Activated T-cell treated with anti-CD3 and anti-CD28 coated beads, Interleukin-2, amount 50 U/mL, for 48 hours (primary cell): Measurements from ENCODE around the gene NUSAP1.
"Not testable (repeated sequence)": the region's sequence is repeated elsewhere in the genome, so short reads cannot be mapped to it uniquely, and the experiment has no call there.

ENCODE experiments used
- DNase-seq, 2 experiments: peaks; one replicate each; pipeline ENCODE4 v3.0.0-alpha.2; 2020

The NUSAP1 gene

DNA sequence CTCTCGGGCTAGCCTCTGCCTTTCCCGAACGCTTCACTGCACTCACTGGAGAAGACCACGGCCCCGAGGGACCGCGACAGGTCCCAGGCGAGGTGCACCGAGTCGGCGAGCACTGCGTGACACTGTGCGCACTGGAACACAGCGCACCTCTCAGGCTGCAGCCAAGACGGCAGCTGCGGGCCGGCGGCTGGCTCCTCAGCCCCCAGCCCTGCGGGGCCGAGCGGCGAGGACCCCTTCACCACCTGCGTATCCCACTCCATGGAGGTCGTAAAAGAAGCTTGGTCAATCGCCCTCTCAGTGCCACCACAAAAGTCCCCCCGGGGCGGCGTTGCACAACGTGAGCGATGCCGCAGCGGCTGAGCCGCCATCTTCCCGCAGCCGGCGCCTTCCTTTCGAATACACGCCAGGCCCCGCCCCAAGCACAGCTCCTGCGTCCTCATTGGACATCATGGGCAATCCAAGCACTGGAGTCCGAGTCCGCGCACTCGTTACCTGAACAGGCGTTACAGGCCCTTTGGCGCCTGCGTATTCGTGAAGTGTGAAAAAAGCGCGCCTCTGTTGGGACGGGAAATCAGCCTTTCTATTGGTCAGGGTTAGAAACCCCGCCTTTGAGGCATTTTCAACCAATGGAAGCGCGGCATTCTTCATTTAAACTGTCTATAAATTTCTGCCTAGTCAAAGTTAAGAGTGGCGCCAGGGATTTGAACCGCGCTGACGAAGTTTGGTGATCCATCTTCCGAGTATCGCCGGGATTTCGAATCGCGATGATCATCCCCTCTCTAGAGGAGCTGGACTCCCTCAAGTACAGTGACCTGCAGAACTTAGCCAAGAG is at the start of gene NUSAP1, which contains the start of gene OIP5:
TSS of gene NUSAP1 (plus strand) at position 688 of the 832 bp plus-strand sequence. CDS start at position 765, 77 bp downstream.
TSS of gene OIP5 (minus strand) at position 398 of the 832 bp plus-strand sequence. CDS start at position 368, 30 bp downstream.
- peak; percentile 98 for DNase-seq

- not testable (repeated sequence) for DNase-seq
Observed at GRCh38 chr15:41282980-41283652, 49.6 kb upstream of the NUSAP1 start.

- peak; percentile 98 to 99 for DNase-seq
Observed at GRCh38 chr15:41283653-41284426, 48.8 kb upstream of the NUSAP1 start.

DNA sequence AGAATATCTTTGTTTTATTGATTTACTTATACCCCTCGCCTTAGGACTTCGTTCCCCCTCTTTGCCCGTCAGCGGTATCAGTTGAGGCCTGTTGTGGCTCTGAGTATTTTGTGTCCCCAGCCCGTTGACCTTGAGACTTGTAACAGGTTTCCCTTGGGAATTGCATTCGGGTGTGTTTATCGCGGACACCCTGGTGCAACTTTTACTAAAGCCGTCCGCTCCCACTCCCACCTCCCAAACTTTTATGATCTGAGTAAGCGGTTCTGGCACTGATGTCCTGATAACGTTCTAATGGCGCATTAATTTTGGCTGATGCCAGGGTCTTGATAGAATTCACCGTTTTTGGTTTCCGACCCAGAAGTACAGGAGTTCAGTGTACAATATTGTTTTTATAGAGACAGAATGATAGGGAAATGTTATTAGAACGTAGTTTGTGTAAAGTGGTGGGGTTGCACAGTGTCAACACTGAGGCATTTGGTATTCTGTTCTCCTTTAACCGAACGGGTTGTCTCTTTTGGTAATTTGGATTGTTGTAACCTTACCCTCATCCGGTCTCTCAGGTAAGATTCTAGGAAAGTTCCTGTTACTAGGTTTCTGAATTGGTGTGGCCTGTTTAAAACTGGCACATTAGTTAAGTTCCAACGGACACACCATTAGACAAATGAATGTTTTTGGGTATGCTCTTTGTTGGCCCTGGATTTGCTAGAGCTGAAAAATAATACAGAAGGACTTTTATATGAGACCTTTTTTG is 48.1 kb upstream of the NUSAP1 start:
- DNase-seq, result no peak

- DNase-seq, result peak in 1 of 2 experiments; percentile 28
Observed at GRCh38 chr15:41285285-41285684, 47.4 kb upstream of the NUSAP1 start.

GRCh38 chr15:41286665-41287333 is 45.9 kb upstream of the NUSAP1 start:
- no peak for DNase-seq

DNA sequence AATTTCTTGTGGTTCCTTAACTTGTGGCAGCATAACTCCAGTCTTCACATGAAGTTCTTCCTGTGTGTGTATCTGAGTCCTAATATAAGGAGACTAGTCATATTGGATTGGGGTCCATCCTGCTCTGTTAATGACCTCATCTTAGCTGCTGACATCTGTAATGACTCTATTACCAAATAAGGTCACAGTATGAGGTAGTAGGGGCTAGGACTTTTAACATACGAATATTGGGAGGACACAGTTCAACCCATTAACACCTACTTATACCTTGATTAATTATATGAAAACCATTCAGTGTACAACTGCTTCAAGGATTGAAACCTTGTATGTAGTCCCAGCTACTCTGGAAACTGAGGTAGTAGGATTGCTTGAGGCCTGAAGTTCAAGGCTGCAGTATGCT is 44.2 kb upstream of the NUSAP1 start:
- DNase-seq, result no peak

DNA sequence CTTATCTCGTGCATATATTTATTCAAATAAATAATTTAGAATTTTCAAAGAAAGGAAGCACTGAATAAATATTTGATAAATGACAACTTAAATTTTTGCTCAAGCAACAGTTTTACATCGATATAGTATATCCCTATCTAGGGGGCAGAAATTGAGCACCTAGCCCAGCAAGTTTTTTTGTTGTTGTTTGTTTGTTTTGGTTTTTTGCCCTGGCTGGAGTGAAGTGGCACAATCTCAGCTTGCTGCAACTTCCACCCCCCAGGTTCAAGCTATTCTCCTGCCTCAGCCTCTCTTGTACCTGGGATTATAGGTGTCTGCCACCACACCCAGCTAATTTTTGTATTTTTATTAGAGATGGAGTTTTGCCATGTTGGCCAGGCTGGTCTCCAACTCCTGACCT is 42.7 kb upstream of the NUSAP1 start:
- no peak for DNase-seq

DNA sequence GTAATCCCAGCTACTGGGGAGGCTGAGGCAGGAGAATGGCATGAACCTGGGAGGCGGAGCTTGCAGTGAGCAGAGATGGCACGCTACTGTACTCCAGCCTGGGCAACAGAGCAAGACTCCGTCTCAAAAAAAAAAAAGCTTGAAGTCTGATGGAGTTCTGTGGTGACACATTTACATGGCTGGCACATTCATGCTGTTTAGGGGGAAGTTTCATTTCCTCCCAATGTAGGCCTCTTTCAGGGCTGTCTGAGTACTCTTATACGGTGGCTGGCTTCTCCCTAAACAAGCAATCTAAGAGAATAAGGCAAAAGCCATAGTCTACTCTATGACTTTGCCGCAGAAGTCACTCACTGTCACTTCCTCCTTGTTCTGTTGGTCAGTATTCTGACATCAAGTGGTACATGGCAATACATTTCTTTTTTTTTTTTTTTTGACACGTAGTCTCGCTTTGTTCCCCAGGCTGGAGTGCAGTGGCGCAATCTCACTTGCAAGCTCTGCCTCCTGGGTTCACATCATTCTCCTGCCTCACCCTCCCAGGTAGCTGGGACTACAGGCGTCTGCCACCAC is 41.5 kb upstream of the NUSAP1 start:
- DNase-seq, result no peak

GRCh38 chr15:41292521-41292920 is 40.2 kb upstream of the NUSAP1 start:
- DNase-seq, result no peak

DNA sequence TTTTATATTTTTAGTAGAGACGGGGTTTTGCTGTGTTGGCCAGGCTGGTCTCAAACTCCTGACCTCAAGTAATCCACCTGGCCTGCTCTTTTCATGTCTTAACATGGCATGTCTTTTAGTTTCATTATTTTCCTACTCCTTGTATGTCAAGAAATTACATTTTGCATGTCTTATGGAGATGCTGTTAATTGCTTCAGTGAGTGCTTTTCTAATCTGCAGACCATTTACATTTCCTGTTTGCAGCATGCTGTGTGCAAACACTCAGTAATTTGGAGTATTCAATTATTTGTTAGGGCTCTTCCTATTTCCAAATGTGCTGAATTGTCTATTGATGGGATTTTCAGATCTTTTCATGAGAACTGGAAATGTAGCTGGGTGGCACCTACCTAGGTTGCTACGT is 31.5 kb upstream of the NUSAP1 start:
- not testable (repeated sequence) for DNase-seq

GRCh38 chr15:41301587-41301986 is 31.1 kb upstream of the NUSAP1 start:
- no peak for DNase-seq

GRCh38 chr15:41304149-41304770 is 28.4 kb upstream of the NUSAP1 start:
- DNase-seq, result no peak

DNA sequence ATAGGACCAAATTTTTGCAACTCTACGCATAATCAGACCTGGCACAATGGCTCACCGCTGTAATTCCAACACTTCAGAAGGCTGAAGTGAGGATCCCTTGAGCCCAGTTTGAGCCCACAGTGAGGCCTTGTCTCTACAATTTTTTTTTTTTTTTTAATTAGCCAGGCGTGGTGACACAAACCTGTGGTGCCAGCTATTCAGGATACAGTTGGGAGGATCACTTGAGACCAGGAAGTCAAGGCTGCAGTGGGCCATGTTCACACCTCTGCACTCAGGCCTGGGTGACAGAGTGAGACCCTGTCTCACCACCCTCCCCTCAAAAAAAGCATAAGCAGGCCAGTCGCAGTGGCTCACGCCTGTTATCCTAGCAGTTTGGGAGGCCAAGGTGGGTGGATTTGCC is 25.0 kb upstream of the NUSAP1 start:
- DNase-seq, result no peak

GRCh38 chr15:41309226-41309905 is 23.3 kb upstream of the NUSAP1 start:
- no peak for DNase-seq

DNA sequence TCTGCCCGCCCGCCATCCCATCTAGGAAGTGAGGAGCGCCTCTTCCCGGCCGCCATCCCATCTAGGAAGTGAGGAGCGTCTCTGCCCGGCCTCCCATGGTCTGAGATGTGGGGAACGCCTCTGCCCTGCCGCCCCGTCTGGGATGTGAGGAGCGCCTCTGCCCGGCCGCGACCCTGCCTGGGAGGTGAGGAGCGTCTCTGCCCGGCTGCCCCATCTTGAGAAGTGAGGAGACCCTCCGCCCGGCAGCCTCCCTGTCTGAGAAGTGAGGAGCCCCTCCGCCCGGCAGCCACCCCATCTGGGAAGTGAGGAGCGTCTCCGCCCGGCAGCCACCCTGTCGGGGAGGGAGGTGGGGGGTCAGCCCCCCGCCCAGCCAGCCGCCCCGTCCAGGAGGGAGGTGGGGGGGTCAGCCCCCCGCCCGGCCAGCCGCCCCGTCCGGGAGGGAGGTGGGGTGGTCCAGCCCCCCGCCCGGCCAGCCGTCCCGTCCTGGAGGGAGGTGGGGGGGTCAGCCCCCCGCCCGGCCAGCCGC is 11.8 kb upstream of the NUSAP1 start:
- not testable (repeated sequence) for DNase-seq

GRCh38 chr15:41323611-41324010 is 9.1 kb upstream of the NUSAP1 start:
- no peak for DNase-seq

DNA sequence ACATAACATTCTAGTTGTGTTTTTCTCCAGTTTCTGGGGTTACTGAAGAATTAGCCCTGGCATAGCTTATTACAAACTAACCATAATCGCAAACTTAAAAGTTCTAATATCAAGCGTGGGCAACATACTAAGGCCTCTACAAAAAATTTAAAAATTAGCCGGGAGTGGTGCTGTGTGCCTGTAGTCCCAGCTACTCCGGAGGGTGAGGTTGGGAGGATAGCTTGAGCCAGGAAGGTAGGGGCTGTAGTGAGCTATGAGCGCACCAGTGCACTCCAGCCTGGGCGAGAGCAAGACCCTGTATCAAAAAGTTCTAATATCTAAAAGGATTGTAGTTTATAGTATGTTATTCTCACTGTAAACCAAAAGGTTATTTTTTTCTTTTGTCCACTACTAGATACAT is 1.4 kb upstream of the NUSAP1 start:
- DNase-seq, result no peak

DNA sequence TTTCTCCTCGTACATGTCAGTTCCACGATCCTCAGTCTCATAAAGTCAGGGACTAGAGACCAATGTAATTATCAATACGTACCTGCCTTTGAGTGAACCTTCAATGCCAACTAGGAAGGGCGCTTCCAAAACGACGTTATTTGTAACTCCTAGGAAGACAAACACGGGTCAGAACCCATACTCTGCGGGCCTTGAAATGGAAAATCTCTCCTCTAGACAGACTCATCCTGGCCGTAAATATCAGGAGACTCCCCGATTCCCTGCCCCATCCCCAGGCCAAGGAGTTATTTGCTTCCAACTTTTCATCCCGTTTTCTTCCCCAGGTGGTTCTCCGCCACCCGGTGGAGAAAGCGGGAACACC is 868 bp upstream of the NUSAP1 start:
- DNase-seq, result no peak

DNA sequence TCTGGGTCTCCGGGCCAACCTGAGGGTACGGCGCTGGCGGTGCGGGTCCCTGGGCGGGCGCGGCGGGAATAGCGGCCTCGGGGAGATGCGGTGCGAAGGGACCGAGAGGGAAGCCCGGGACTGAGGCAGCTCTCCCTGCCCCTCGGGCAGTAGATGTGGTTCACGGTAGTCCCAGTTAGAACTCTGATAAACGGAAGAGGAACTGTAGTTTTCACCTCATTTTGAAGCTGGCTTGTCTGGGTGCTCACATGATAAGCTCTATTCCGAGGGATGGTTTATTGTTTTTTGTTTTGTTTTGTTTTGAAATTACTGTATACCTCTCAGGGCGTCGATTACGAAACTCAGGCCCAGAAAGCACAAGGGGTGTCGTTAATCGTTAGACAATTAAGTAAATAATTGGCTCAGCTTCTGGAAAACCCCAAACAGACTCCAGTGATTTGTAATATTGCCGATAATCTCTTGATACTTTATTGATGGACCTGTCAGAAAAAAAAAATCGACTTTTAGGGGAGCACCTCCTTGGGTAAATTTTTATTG is 413 bp downstream of the NUSAP1 start:
- DNase-seq, result no peak
